Left ventricle myocardium inferior (tissue), 1 donor: Measurements from ENCODE around the gene GRID1. TPM values are rescaled to one million over a fixed set of nuclear protein-coding genes. Genes with fewer than 3 reads are reported as not detected.
"Not testable (repeated sequence)": the region's sequence is repeated elsewhere in the genome, so short reads cannot be mapped to it uniquely, and the experiment has no call there.

Source experiments
- DNase-seq: peaks from one replicate; pipeline ENCODE4 v3.0.0-alpha.2; 2020
- H3K27ac ChIP-seq: fragments of 200-600 bp; replicated peaks from 2 replicates; pipeline ENCODE4 v1.8.0; 2021
- H3K27me3 ChIP-seq: fragments of 200-600 bp; 2 replicates; pipeline ENCODE4 v1.8.0; 2021; ENCODE audit warnings: low read depth
- H3K36me3 ChIP-seq: fragments of 200-600 bp; 2 replicates; pipeline ENCODE4 v1.8.0; 2021
- H3K4me1 ChIP-seq: fragments of 200-600 bp; 2 replicates; pipeline ENCODE4 v1.8.0; 2021
- H3K4me3 ChIP-seq: fragments of 200-600 bp; 2 replicates; pipeline ENCODE4 v1.8.0; 2021; ENCODE audit warnings: mild to moderate bottlenecking, moderate library complexity
- H3K9me3 ChIP-seq: fragments of 200-600 bp; replicated peaks from 2 replicates; pipeline ENCODE4 v1.8.0; 2021
- CTCF ChIP-seq: fragments of 200-600 bp; IDR thresholded peaks from 2 replicates; pipeline ENCODE4 v1.8.0; 2021; ENCODE audit warnings: antibody characterized with exemption, mild to moderate bottlenecking, borderline replicate concordance
- intact Hi-C: fragments of 100-400 bp; cut with micrococcal nuclease; formaldehyde crosslinking; loops from one replicate; pipeline ENCODE4 v1.11.0; 2022
- total RNA-seq: library from RNA; stranded (reverse); fragmentation: NEBNext Ultra II Directional; extraction: Animal tissue kit (Norgen Biotek cat#: 25700); gene quantifications from one replicate; pipeline ENCODE4 v1.2.1, GENCODE V29; 2021
- donor health status: DM: no; HTN: yes; CAD: no; lungs with severe emphysema.

GRID1 gene
- total RNA-seq, 1 donor from 2014 or later: 1.6 TPM

DNA sequence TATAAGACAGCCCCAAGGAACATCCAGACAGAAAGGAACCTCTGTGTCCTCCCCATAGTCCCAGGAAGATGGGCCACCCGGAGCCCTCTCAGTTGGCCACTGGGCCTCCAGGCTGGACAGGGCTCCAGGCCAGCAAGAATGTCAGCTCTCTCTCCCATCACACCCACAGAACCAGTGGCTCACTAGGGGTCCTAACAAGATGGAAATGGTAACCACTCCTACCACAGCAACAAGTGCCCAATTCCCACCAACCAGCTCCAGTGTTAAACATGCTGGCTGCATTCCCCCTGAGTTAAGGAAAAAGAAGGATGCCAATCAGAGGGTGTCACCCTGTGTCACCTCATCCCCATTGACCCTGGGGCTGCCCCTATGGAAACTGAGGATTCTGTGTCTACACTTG lies 333.0 kb downstream of the GRID1 start:
- H3K4me3 ChIP-seq: no peak overlapping the region
- H3K27me3 ChIP-seq: peaks cover under 1% of the 10 kb centered on the region
- H3K36me3 ChIP-seq: no peaks in the 10 kb centered on the region
- TF ChIP-seq CTCF: no peak
- H3K4me1 ChIP-seq: peaks cover 10% of the 10 kb centered on the region
- DNase-seq: no peak
- H3K9me3 ChIP-seq: peaks cover 5% of the 10 kb centered on the region
- intact Hi-C loops: no loop called here
- H3K27ac ChIP-seq: no peak overlapping the region

DNA sequence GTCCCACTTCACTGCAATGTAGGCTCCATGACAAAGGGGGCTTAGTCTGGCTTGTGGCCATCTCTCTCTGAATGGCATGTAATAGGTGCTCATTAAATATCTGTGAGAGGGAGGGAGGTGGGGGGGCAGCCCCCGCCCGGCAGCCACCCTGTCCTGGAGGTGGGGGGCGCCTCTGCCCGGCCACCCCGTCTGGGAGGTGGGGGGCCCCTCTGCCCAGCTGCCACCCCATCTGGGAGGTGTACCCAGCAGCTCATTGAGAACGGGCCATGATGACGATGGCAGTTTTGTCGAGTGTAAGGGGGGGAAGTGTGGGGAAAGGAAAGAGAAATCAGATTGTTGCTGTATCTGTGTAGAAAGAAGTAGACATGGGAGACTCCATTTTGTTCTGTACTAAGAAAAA lies 334.5 kb downstream of the GRID1 start:
- H3K9me3 ChIP-seq, H3K4me3 ChIP-seq, H3K27ac ChIP-seq, intact Hi-C loops, H3K27me3 ChIP-seq, DNase-seq, H3K36me3 ChIP-seq: not testable (repeated sequence)
- peaks cover 10% of the 10 kb centered on the region for H3K4me1 ChIP-seq

GRCh38 chr10:86030312-86030711 lies 336.3 kb downstream of the GRID1 start:
- intact Hi-C loops: no loop called here
- Histone ChIP-seq H3K9me3 (peaks cover 5% of the 10 kb centered on the region), H3K27me3 (peaks cover 6% of the 10 kb centered on the region), H3K36me3 (no peaks in the 10 kb centered on the region), H3K4me1 (peaks cover 3% of the 10 kb centered on the region), H3K27ac (no peak overlapping the region), H3K4me3 (no peak overlapping the region)
- TF ChIP-seq CTCF: no peak
- no peak for DNase-seq

- Histone ChIP-seq H3K9me3 (peaks cover 5% of the 10 kb centered on the region), H3K27me3 (peaks cover 6% of the 10 kb centered on the region), H3K4me3 (no peak overlapping the region), H3K27ac (no peak overlapping the region), H3K4me1 (peaks cover 26% of the 10 kb centered on the region), H3K36me3 (no peaks in the 10 kb centered on the region)
- intact Hi-C loops: no loop called here
- no peak for DNase-seq
- TF ChIP-seq CTCF: no peak
Observed at GRCh38 chr10:86027346-86027745, 339.2 kb downstream of the GRID1 start.

GRCh38 chr10:86025509-86025908 lies 341.1 kb downstream of the GRID1 start:
- DNase-seq: no peak
- no peak overlapping the region for H3K4me3 ChIP-seq
- no peaks in the 10 kb centered on the region for H3K36me3 ChIP-seq
- peaks cover 5% of the 10 kb centered on the region for H3K9me3 ChIP-seq
- peaks cover 26% of the 10 kb centered on the region for H3K4me1 ChIP-seq
- intact Hi-C loops: no loop called here
- no peak overlapping the region for H3K27ac ChIP-seq
- peaks cover 6% of the 10 kb centered on the region for H3K27me3 ChIP-seq
- TF ChIP-seq CTCF: no peak

GRCh38 chr10:86024281-86025041 lies 342.1 kb downstream of the GRID1 start:
- DNase-seq: no peak
- intact Hi-C loops: no loop called here
- Histone ChIP-seq H3K27me3 (peaks cover 6% of the 10 kb centered on the region), H3K4me1 (peaks cover 27% of the 10 kb centered on the region), H3K27ac (peak overlapping the region; percentile 73), H3K36me3 (no peaks in the 10 kb centered on the region), H3K9me3 (no peaks in the 10 kb centered on the region), H3K4me3 (no peak overlapping the region)
- TF ChIP-seq CTCF: peak; percentile 36
